ENCODE data around the gene GSTM2.

GRCh38 chr1:109626682-109627408 lies 41.0 kb upstream of the GSTM2 start:
- TF ChIP-seq ARNTL (CRISPR knock-in tag; IDR thresholded peaks at IDR 0.05; ENCODE audit: borderline replicate concordance, low read depth) (no peak), PATZ1 (CRISPR knock-in tag; IDR thresholded peaks at IDR 0.05; ENCODE audit: borderline replicate concordance) (no peak), POU6F1 (CRISPR knock-in tag; IDR thresholded peaks at IDR 0.05; ENCODE audit: borderline replicate concordance, low read depth) (no peak), OSR1 (CRISPR knock-in tag; IDR thresholded peaks at IDR 0.05) (no peak), PPARA (CRISPR knock-in tag; IDR thresholded peaks at IDR 0.05; ENCODE audit: borderline replicate concordance) (no peak), RARB (CRISPR knock-in tag; IDR thresholded peaks at IDR 0.05) (no peak), CSRNP3 (CRISPR knock-in tag; IDR thresholded peaks at IDR 0.05) (no peak), ZFP3 (CRISPR knock-in tag; IDR thresholded peaks at IDR 0.05) (no peak), ZNF565 (CRISPR knock-in tag; conservative IDR thresholded peaks at IDR 0.05; ENCODE audit: low read depth) (no peak)

Measured in SK-N-SH treated with all-trans-retinoic acid at 6 μM for 48 hours (cell line).